Ectodermal cell (in vitro differentiated cells): Measurements from ENCODE around the gene AHRR.

Experiments
- H3K27ac ChIP-seq: 2 replicates; pipeline ENCODE4 v1.7.0; 2013; ENCODE audit warnings: mild to moderate bottlenecking, low read depth, low read length; ENCODE audit not compliant: insufficient read depth, poor library complexity, severe bottlenecking
- H3K27me3 ChIP-seq: 2 replicates; pipeline ENCODE4 v1.7.0; 2013; ENCODE audit warnings: mild to moderate bottlenecking, low read length; ENCODE audit not compliant: insufficient read depth, control insufficient read depth, poor library complexity, severe bottlenecking
- H3K36me3 ChIP-seq: one replicate; pipeline ENCODE4 v1.7.0; 2013; ENCODE audit warnings: low read length; ENCODE audit not compliant: control insufficient read depth, insufficient read depth
- H3K4me1 ChIP-seq: one replicate; pipeline ENCODE4 v1.7.0; 2013; ENCODE audit warnings: low read length; ENCODE audit not compliant: control insufficient read depth, insufficient read depth
- H3K4me3 ChIP-seq: 2 replicates; pipeline ENCODE4 v1.7.0; 2013; ENCODE audit warnings: low read depth, low read length, control low read depth; ENCODE audit not compliant: insufficient read depth
- H3K9me3 ChIP-seq: 2 replicates; pipeline ENCODE4 v1.7.0; 2013; ENCODE audit warnings: mild to moderate bottlenecking, low read length, moderate library complexity; ENCODE audit not compliant: control insufficient read depth
- WGBS, 2 experiments: methylation state at CpG; one replicate each; pipeline ENCODE4 v1.1.7; 2013; ENCODE audit warnings: missing lambda C conversion rate in 2 of 2; 5-methylcytosine and 5-hydroxymethylcytosine counted together

Gene AHRR

GRCh38 chr5:419970-420369, 98.5 kb downstream of the AHRR start:
- H3K9me3 ChIP-seq: no peaks in the 10 kb centered on the region
- no peaks in the 10 kb centered on the region for H3K27me3 ChIP-seq
- H3K27ac ChIP-seq: no peak overlapping the region
- peaks cover 9% of the 10 kb centered on the region for H3K4me1 ChIP-seq
- no peak overlapping the region for H3K4me3 ChIP-seq
- 87 to 90% methylated on average over 12 of the region's 12 CpGs for WGBS, 2 experiments
- H3K36me3 ChIP-seq: no peaks in the 10 kb centered on the region

GRCh38 chr5:420632-421286, 99.2 kb downstream of the AHRR start:
- H3K4me1 ChIP-seq: peaks cover 6% of the 10 kb centered on the region
- H3K27me3 ChIP-seq: no peaks in the 10 kb centered on the region
- no peak overlapping the region for H3K27ac ChIP-seq
- no peaks in the 10 kb centered on the region for H3K9me3 ChIP-seq
- no peak overlapping the region for H3K4me3 ChIP-seq
- no peaks in the 10 kb centered on the region for H3K36me3 ChIP-seq
- 95 to 96% methylated on average over 52 of the region's 52 CpGs for whole genome bisulfite sequencing, 2 experiments

- WGBS, 2 experiments: 91 to 92% methylated on average over 34 of the region's 34 CpGs
- Histone ChIP-seq H3K4me3 (no peak overlapping the region), H3K9me3 (no peaks in the 10 kb centered on the region), H3K27ac (no peak overlapping the region), H3K4me1 (no peaks in the 10 kb centered on the region), H3K36me3 (no peaks in the 10 kb centered on the region), H3K27me3 (no peaks in the 10 kb centered on the region)
Observed at GRCh38 chr5:421287-421880, 99.9 kb downstream of the AHRR start.

- Histone ChIP-seq H3K27me3 (no peaks in the 10 kb centered on the region), H3K27ac (no peak overlapping the region), H3K9me3 (no peaks in the 10 kb centered on the region), H3K4me1 (no peaks in the 10 kb centered on the region), H3K4me3 (no peak overlapping the region), H3K36me3 (no peaks in the 10 kb centered on the region)
- WGBS, 2 experiments: 94% methylated on average over 13 of the region's 13 CpGs
Observed at GRCh38 chr5:421901-422300, 100.4 kb downstream of the AHRR start.

- Histone ChIP-seq H3K4me3 (no peak overlapping the region), H3K4me1 (no peaks in the 10 kb centered on the region), H3K27ac (no peak overlapping the region), H3K27me3 (no peaks in the 10 kb centered on the region), H3K36me3 (no peaks in the 10 kb centered on the region), H3K9me3 (no peaks in the 10 kb centered on the region)
- 93 to 94% methylated on average over 32 of the region's 32 CpGs for WGBS, 2 experiments
Observed at GRCh38 chr5:422323-423232, 101.1 kb downstream of the AHRR start.

GRCh38 chr5:423233-423565, 101.7 kb downstream of the AHRR start:
- Histone ChIP-seq H3K4me3 (no peak overlapping the region), H3K27ac (no peak overlapping the region), H3K4me1 (no peaks in the 10 kb centered on the region), H3K27me3 (no peaks in the 10 kb centered on the region), H3K9me3 (no peaks in the 10 kb centered on the region), H3K36me3 (no peaks in the 10 kb centered on the region)
- WGBS, 2 experiments: 93 to 96% methylated on average over 9 of the region's 9 CpGs

- Histone ChIP-seq H3K27me3 (no peaks in the 10 kb centered on the region), H3K4me1 (no peaks in the 10 kb centered on the region), H3K36me3 (no peaks in the 10 kb centered on the region), H3K9me3 (no peaks in the 10 kb centered on the region), H3K27ac (no peak overlapping the region), H3K4me3 (no peak overlapping the region)
- WGBS, 2 experiments: 95% methylated on average over 23 to 24 of the region's 24 CpGs
Observed at GRCh38 chr5:423626-424261, 102.2 kb downstream of the AHRR start.

- WGBS, 2 experiments: 91 to 93% methylated on average over 10 to 11 of the region's 11 CpGs
- Histone ChIP-seq H3K36me3 (no peaks in the 10 kb centered on the region), H3K27ac (no peak overlapping the region), H3K27me3 (no peaks in the 10 kb centered on the region), H3K9me3 (no peaks in the 10 kb centered on the region), H3K4me1 (no peaks in the 10 kb centered on the region), H3K4me3 (no peak overlapping the region)
Observed at GRCh38 chr5:424301-425110, 103.0 kb downstream of the AHRR start.

- Histone ChIP-seq H3K4me3 (no peak overlapping the region), H3K36me3 (no peaks in the 10 kb centered on the region), H3K4me1 (no peaks in the 10 kb centered on the region), H3K9me3 (no peaks in the 10 kb centered on the region), H3K27ac (no peak overlapping the region), H3K27me3 (no peaks in the 10 kb centered on the region)
- 89 to 95% methylated on average over 5 of the region's 5 CpGs for WGBS, 2 experiments
Observed at GRCh38 chr5:425714-426113, 104.2 kb downstream of the AHRR start.
